Umbilical cord (tissue), 2 donors: ENCODE data around the gene SLC2A5. TPM values are rescaled to one million over a fixed set of nuclear protein-coding genes. Genes with fewer than 3 reads are reported as not detected.
A peak's percentile ranks its signal among the peaks of the same experiment; 100 is the strongest.
"Not testable (repeated sequence)": the region's sequence is repeated elsewhere in the genome, so short reads cannot be mapped to it uniquely, and the experiment has no call there.

Experiments used
- DNase-seq: peaks from one replicate; pipeline ENCODE4 v3.0.0-alpha.2; 2015; ENCODE audit warnings: low spot score
- total RNA-seq: library from RNA; depleted of rRNA; stranded (reverse); fragments of >200 nt; gene quantifications from one replicate; pipeline ENCODE4 v1.2.3, GENCODE V29; 2014; ENCODE audit warnings: low replicate concordance; ENCODE audit not compliant: insufficient read depth

Gene SLC2A5
- total RNA-seq, 1 donor from 2014 or later = 14.2 TPM

GRCh38 chr1:9038338-9038650 lies 31.1 kb downstream of the SLC2A5 start:
- no peak for DNase-seq

GRCh38 chr1:9037476-9038337 lies 31.7 kb downstream of the SLC2A5 start:
- no peak for DNase-seq

GRCh38 chr1:9035226-9035625 lies 34.2 kb downstream of the SLC2A5 start:
- no peak for DNase-seq

- no peak for DNase-seq
Measured at GRCh38 chr1:9033363-9033762, 36.1 kb downstream of the SLC2A5 start.

- no peak for DNase-seq
Measured at GRCh38 chr1:9031484-9032259, 37.8 kb downstream of the SLC2A5 start.

- DNase-seq = not testable (repeated sequence)
Measured at GRCh38 chr1:9031077-9031476, 38.4 kb downstream of the SLC2A5 start.

GRCh38 chr1:9028921-9029705 lies 40.3 kb downstream of the SLC2A5 start:
- peak; percentile 10 for DNase-seq

- DNase-seq = no peak
Measured at GRCh38 chr1:9027307-9027706, 42.1 kb downstream of the SLC2A5 start.

- no peak for DNase-seq
Measured at GRCh38 chr1:9025449-9025848, 44.0 kb downstream of the SLC2A5 start.

GRCh38 chr1:9024837-9025236 lies 44.6 kb downstream of the SLC2A5 start:
- no peak for DNase-seq

GRCh38 chr1:9022773-9023172 lies 46.7 kb downstream of the SLC2A5 start:
- DNase-seq = no peak

GRCh38 chr1:9022026-9022738 lies 47.3 kb downstream of the SLC2A5 start:
- DNase-seq = not testable (repeated sequence)

GRCh38 chr1:9020305-9020704 lies 49.1 kb downstream of the SLC2A5 start:
- no peak for DNase-seq

- DNase-seq = no peak
Measured at GRCh38 chr1:9019896-9020295, 49.5 kb downstream of the SLC2A5 start.

GRCh38 chr1:9018333-9018732 lies 51.1 kb downstream of the SLC2A5 start:
- peak; percentile 22 for DNase-seq

- no peak for DNase-seq
Measured at GRCh38 chr1:9016455-9016854, 53.0 kb downstream of the SLC2A5 start.

- DNase-seq = peak; percentile 14
Measured at GRCh38 chr1:9014475-9015375, 54.7 kb downstream of the SLC2A5 start.

- no peak for DNase-seq
Measured at GRCh38 chr1:9013819-9014218, 55.6 kb downstream of the SLC2A5 start.

GRCh38 chr1:9010781-9011323 lies 58.6 kb downstream of the SLC2A5 start:
- DNase-seq = no peak
